Smooth muscle cell of the pulmonary artery (primary cell): ENCODE measurements around the gene PCIF1. TPM values are rescaled to one million over a fixed set of nuclear protein-coding genes. Genes with fewer than 3 reads are reported as not detected.

Experiments used
- total RNA-seq: library from RNA; depleted of rRNA; stranded (reverse); fragments of >200 nt; gene quantifications from 2 replicates; pipeline ENCODE4 v1.2.3, GENCODE V29; 2014

The PCIF1 gene
- total RNA-seq = 13.9 and 15.1 TPM in 2 replicates

GRCh38 chr20:45934586-45935415, at the start of gene PCIF1:
TSS of gene PCIF1 (plus strand) at chr20:45934683. CDS start at chr20:45939000, 4,317 bp downstream.

GRCh38 chr20:45887346-45887715, 47.2 kb upstream of the PCIF1 start, which contains the start of gene SPATA25:
TSS of gene SPATA25 (minus strand) at chr20:45887622. CDS start at chr20:45887590, 32 bp downstream.

GRCh38 chr20:45890985-45891983, 43.2 kb upstream of the PCIF1 start, which contains the start of the genes CTSA and NEURL2:
TSS of gene CTSA (plus strand) at chr20:45891335. CDS start at chr20:45891569, 234 bp downstream.
TSS of gene NEURL2 (minus strand) at chr20:45891208. CDS start at chr20:45890991, 217 bp downstream.

GRCh38 chr20:45911486-45912343, 22.8 kb upstream of the PCIF1 start, which contains the start of gene PLTP:
TSS of gene PLTP (minus strand) at chr20:45912155. CDS start at chr20:45911452, 703 bp downstream.

GRCh38 chr20:45971675-45972499, 37.4 kb downstream of the PCIF1 start, which contains the start of gene ZNF335:
TSS of gene ZNF335 (minus strand) at chr20:45972203. CDS start at chr20:45971410, 793 bp downstream.

Other genes with a start within 250 kb of the PCIF1 start
- not detected in 2 replicates for gene WFDC13, start 232.6 kb upstream of the PCIF1 start, total RNA-seq
- gene WFDC10B, start 229.7 kb upstream of the PCIF1 start, total RNA-seq = 0.26 TPM in 1 of 2 replicates, not detected in the other
- gene SPINT4, start 212.3 kb upstream of the PCIF1 start, total RNA-seq = not detected in 2 replicates
- 0.17 and 0.39 TPM in 2 replicates for gene WFDC3, start 142.8 kb upstream of the PCIF1 start, total RNA-seq
- gene DNTTIP1, start 142.7 kb upstream of the PCIF1 start, total RNA-seq = 5.9 and 12.8 TPM in 2 replicates
- 2.1 and 7.9 TPM in 2 replicates for gene UBE2C, start 122.0 kb upstream of the PCIF1 start, total RNA-seq
- gene TNNC2, start 107.4 kb upstream of the PCIF1 start, total RNA-seq = 0.39 TPM in 1 of 2 replicates, not detected in the other
- 57.8 and 64.4 TPM in 2 replicates for gene SNX21, start 100.9 kb upstream of the PCIF1 start, total RNA-seq
- 30.2 and 32.1 TPM in 2 replicates for gene ACOT8, start 77.3 kb upstream of the PCIF1 start, total RNA-seq
- gene ZSWIM3, start 77.1 kb upstream of the PCIF1 start, total RNA-seq = 5.0 and 5.1 TPM in 2 replicates
- gene ZSWIM1, start 53.5 kb upstream of the PCIF1 start, total RNA-seq = 5.8 and 6.0 TPM in 2 replicates
- gene SPATA25, start 47.1 kb upstream of the PCIF1 start, total RNA-seq = 0.65 and 2.0 TPM in 2 replicates
- gene NEURL2, start 43.5 kb upstream of the PCIF1 start, total RNA-seq = 3.8 and 4.5 TPM in 2 replicates
- 174 and 186 TPM in 2 replicates for gene CTSA, start 43.3 kb upstream of the PCIF1 start, total RNA-seq
- gene PLTP, start 22.5 kb upstream of the PCIF1 start, total RNA-seq = 59.2 and 75.1 TPM in 2 replicates
- 11.3 and 15.4 TPM in 2 replicates for gene ZNF335, start 37.5 kb downstream of the PCIF1 start, total RNA-seq
- not detected in 2 replicates for gene MMP9, start 74.2 kb downstream of the PCIF1 start, total RNA-seq
- 0.07 TPM in 1 of 2 replicates, not detected in the other for gene SLC12A5, start 94.5 kb downstream of the PCIF1 start, total RNA-seq
- 9.3 and 9.6 TPM in 2 replicates for gene NCOA5, start 155.3 kb downstream of the PCIF1 start, total RNA-seq
- 1.1 and 8.8 TPM in 2 replicates for gene CD40, start 183.6 kb downstream of the PCIF1 start, total RNA-seq